Measurements from ENCODE around the gene DOK4.
"Not testable (repeated sequence)": the region's sequence is repeated elsewhere in the genome, so short reads cannot be mapped to it uniquely, and the experiment has no call there.

Gene DOK4

GRCh38 chr16:57502048-57502775 is 15.9 kb upstream of the DOK4 start:
- no peak for DNase-seq

GRCh38 chr16:57501492-57501891 is 15.2 kb upstream of the DOK4 start:
- no peak for ATAC-seq

More at GRCh38 chr16:57502048-57502775, 15.9 kb upstream of the DOK4 start:
- no peak for ATAC-seq

GRCh38 chr16:57500578-57501111 is 14.4 kb upstream of the DOK4 start:
- ATAC-seq (peak; percentile 37), DNase-seq (no peak)

More at GRCh38 chr16:57501492-57501891, 15.2 kb upstream of the DOK4 start:
- no peak for DNase-seq

- not testable (repeated sequence) for ATAC-seq, DNase-seq
Observed at GRCh38 chr16:57499941-57500340, 13.6 kb upstream of the DOK4 start.

- no peak for ATAC-seq
Observed at GRCh38 chr16:57498031-57498430, 11.7 kb upstream of the DOK4 start.

GRCh38 chr16:57497121-57497520 is 10.8 kb upstream of the DOK4 start:
- DNase-seq (no peak), ATAC-seq (no peak)

More at GRCh38 chr16:57498031-57498430, 11.7 kb upstream of the DOK4 start:
- DNase-seq: no peak

GRCh38 chr16:57493767-57494166 is 7.5 kb upstream of the DOK4 start:
- ATAC-seq (no peak), DNase-seq (no peak)

- DNase-seq: no peak
- ATAC-seq: no peak
Observed at GRCh38 chr16:57489229-57489628, 2.9 kb upstream of the DOK4 start.

- no peak for DNase-seq
- ATAC-seq: no peak
Observed at GRCh38 chr16:57486858-57487834, 853 bp upstream of the DOK4 start.

- no peak for DNase-seq
- ATAC-seq: no peak
Observed at GRCh38 chr16:57485091-57485915, 990 bp downstream of the DOK4 start.

GRCh38 chr16:57484515-57485005 is 1.7 kb downstream of the DOK4 start:
- DNase-seq (no peak), ATAC-seq (no peak)

- ATAC-seq (no peak), DNase-seq (no peak)
Observed at GRCh38 chr16:57483725-57484514, 2.4 kb downstream of the DOK4 start.

- DNase-seq (no peak), ATAC-seq (no peak)
Observed at GRCh38 chr16:57482845-57483545, 3.3 kb downstream of the DOK4 start.

- DNase-seq (no peak), ATAC-seq (no peak)
Observed at GRCh38 chr16:57481421-57481820, 4.9 kb downstream of the DOK4 start.

GRCh38 chr16:57480754-57481230 is 5.5 kb downstream of the DOK4 start:
- ATAC-seq (no peak), DNase-seq (no peak)

- ATAC-seq (no peak), DNase-seq (no peak)
Observed at GRCh38 chr16:57479976-57480753, 6.1 kb downstream of the DOK4 start.

- ATAC-seq (no peak), DNase-seq (no peak)
Observed at GRCh38 chr16:57479205-57479975, 6.9 kb downstream of the DOK4 start.
